Esophagus muscularis mucosa (tissue), 4 donors: Measurements from ENCODE around the gene SLIT1. TPM values are rescaled to one million over a fixed set of nuclear protein-coding genes. Genes with fewer than 3 reads are reported as not detected.

Source experiments
- DNase-seq: peaks from one replicate; pipeline ENCODE4 v3.0.0-alpha.2; 2017; ENCODE audit errors: extremely low spot score
- H3K27ac ChIP-seq, 4 donors: fragments of 200-600 bp; sonication (generic); replicated peaks in 1 of 4; 1 replicate in 3 of 4; 2 replicates in 1 of 4; pipeline ENCODE4 v1.5.1; 2016 to 2019; ENCODE audit warnings: mild to moderate bottlenecking in 1 of 4
- H3K27me3 ChIP-seq, 4 donors: fragments of 200-600 bp; sonication (generic); one replicate each; pipeline versions ENCODE4 v1.5.1 to v1.6.0; 2016 to 2019
- H3K36me3 ChIP-seq, 4 donors: fragments of 200-600 bp; sonication (generic); one replicate each; pipeline ENCODE4 v1.5.1; 2016 to 2019
- H3K4me1 ChIP-seq, 4 donors: fragments of 200-600 bp; sonication (generic); one replicate each; pipeline ENCODE4 v1.5.1; 2016 to 2019
- H3K4me3 ChIP-seq, 4 donors: fragments of 200-600 bp; sonication (generic); 1 replicate in 2 of 4; 2 replicates in 2 of 4; pipeline ENCODE4 v1.5.1; 2016 to 2019; ENCODE audit warnings: mild to moderate bottlenecking in 4 of 4, moderate library complexity in 1 of 4
- H3K9me3 ChIP-seq, 4 donors: fragments of 200-600 bp; sonication (generic); 1 replicate in 3 of 4; 2 replicates in 1 of 4; pipeline ENCODE4 v1.5.1; 2016 to 2019
- CTCF ChIP-seq, 3 experiments: fragments of 200-600 bp in 2 of 3; fragments of 450-650 bp in 1 of 3; sonication (generic) in 2 of 3; IDR thresholded peaks; one replicate each; pipeline ENCODE4 v1.5.1; 2017 to 2019; ENCODE audit warnings: antibody characterized with exemption in 3 of 3, mild to moderate bottlenecking in 2 of 3, moderate library complexity in 1 of 3
- EP300 ChIP-seq: sonication (generic); formaldehyde crosslinking; IDR thresholded peaks from one replicate; pipeline ENCODE4 v1.6.1; 2017; ENCODE audit warnings: antibody characterized with exemption
- POLR2A ChIP-seq: fragments of 450-650 bp; IDR thresholded peaks from one replicate; pipeline ENCODE4 v1.6.1; 2017; ENCODE audit warnings: antibody characterized with exemption, moderate library complexity, mild to moderate bottlenecking, low read depth
- POLR2AphosphoS5 ChIP-seq, 2 donors: sonication (generic); formaldehyde crosslinking; IDR thresholded peaks; one replicate each; pipeline ENCODE4 v1.6.1; 2017; ENCODE audit warnings: antibody characterized with exemption in 2 of 2
- WGBS: methylation state at CpG from one replicate; pipeline ENCODE4 v1.1.5; 2018; 5-methylcytosine and 5-hydroxymethylcytosine counted together
- intact Hi-C: fragments of 100-400 bp; cut with DNase I; formaldehyde crosslinking; loops from one replicate; pipeline ENCODE4 v1.15.1; 2023
- total RNA-seq, 4 donors: library from RNA; depleted of rRNA; stranded (reverse); fragments of >200 nt; gene quantifications; one replicate each; pipeline versions ENCODE4 v1.1.0 to v1.2.1, GENCODE V29; 2016

The SLIT1 gene
- total RNA-seq, 4 donors from 2014 or later = 0.13 to 0.42 (median 0.31) TPM

GRCh38 chr10:96995851-96996250, 189.9 kb downstream of the SLIT1 start:
- no peak for TF ChIP-seq EP300
- TF ChIP-seq CTCF (IDR thresholded peaks at IDR 0.05) = no peak
- intact Hi-C loops = no loop called here

GRCh38 chr10:96992721-96993120, 193.0 kb downstream of the SLIT1 start:
- Histone ChIP-seq H3K27ac (no peak overlapping the region), H3K27me3 (no peaks in the 10 kb centered on the region), H3K4me1 (peaks cover 3 to 41% (median 40%) of the 10 kb centered on the region in 4 donors), H3K4me3 (no peak overlapping the region), H3K9me3 (no peaks in the 10 kb centered on the region), H3K36me3 (no peaks in the 10 kb centered on the region)
- TF ChIP-seq POLR2A (no peak), CTCF (IDR thresholded peaks at IDR 0.05) (no peak), EP300 (no peak), POLR2AphosphoS5 (IDR thresholded peaks at IDR 0.05) (no peak)
- DNase-seq = no peak
- intact Hi-C loops = no loop called here
- WGBS = 93% methylated on average over 1 of the region's 1 CpG

More at GRCh38 chr10:96995851-96996250, 189.9 kb downstream of the SLIT1 start:
- DNase-seq = no peak
- Histone ChIP-seq H3K4me1 (peaks cover 3 to 11% (median 10%) of the 10 kb centered on the region in 4 donors), H3K27ac (no peak overlapping the region), H3K27me3 (no peaks in the 10 kb centered on the region), H3K36me3 (no peaks in the 10 kb centered on the region), H3K4me3 (no peak overlapping the region), H3K9me3 (no peaks in the 10 kb centered on the region)
- WGBS = 86% methylated on average over 4 of the region's 4 CpGs

- Histone ChIP-seq H3K36me3 (no peaks in the 10 kb centered on the region), H3K4me3 (no peak overlapping the region), H3K4me1 (peaks cover 3 to 41% (median 40%) of the 10 kb centered on the region in 4 donors), H3K27me3 (no peaks in the 10 kb centered on the region), H3K9me3 (no peaks in the 10 kb centered on the region), H3K27ac (peak overlapping the region; percentile 19 to 62 (median 49))
- intact Hi-C loops = no loop called here
- 31% methylated on average over 7 of the region's 7 CpGs for WGBS
- TF ChIP-seq POLR2A = no peak
- no peak for TF ChIP-seq POLR2AphosphoS5 (IDR thresholded peaks at IDR 0.05)
- TF ChIP-seq EP300 = no peak
- no peak for TF ChIP-seq CTCF (IDR thresholded peaks at IDR 0.05)
- DNase-seq = no peak
Measured at GRCh38 chr10:96991313-96991841, 194.4 kb downstream of the SLIT1 start.

DNA sequence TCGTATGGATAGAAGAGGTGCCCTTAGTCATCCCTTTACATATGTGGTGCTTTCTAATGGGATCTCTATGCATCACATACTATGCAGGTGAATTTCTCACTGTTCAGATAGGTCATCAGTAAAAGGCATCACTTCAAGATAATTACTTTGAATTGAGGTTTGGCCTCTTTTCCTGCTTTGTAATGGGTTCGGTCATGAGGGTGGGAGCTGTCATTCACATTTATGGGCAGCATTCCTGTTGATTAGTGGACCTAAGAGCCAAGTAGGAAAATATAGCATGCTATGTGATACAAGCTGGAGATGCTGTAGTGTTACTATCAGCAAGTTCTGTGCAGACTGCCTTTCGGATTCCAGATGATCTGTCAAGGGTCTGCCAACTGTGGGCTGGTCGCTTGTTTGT, 197.3 kb downstream of the SLIT1 start:
- DNase-seq = no peak
- TF ChIP-seq CTCF (IDR thresholded peaks at IDR 0.05) (no peak), POLR2AphosphoS5 (IDR thresholded peaks at IDR 0.05) (no peak), POLR2A (no peak), EP300 (no peak)
- peak overlapping the region; percentile 45 to 61 (median 52) for H3K27ac ChIP-seq
- H3K9me3 ChIP-seq = no peaks in the 10 kb centered on the region
- 61% methylated on average over 4 of the region's 4 CpGs for WGBS
- peaks cover 0 to 41% (median 40%) of the 10 kb centered on the region in 4 donors for H3K4me1 ChIP-seq
- intact Hi-C loops = no loop called here
- no peak overlapping the region for H3K4me3 ChIP-seq
- no peaks in the 10 kb centered on the region for H3K36me3 ChIP-seq
- no peaks in the 10 kb centered on the region for H3K27me3 ChIP-seq

- WGBS = 72% methylated on average over 3 of the region's 3 CpGs
Measured at GRCh38 chr10:96987842-96988175, 197.9 kb downstream of the SLIT1 start.

More at GRCh38 chr10:96987842-96988175, 197.9 kb downstream of the SLIT1 start:
- peak overlapping the region in 1 of 4 donors; percentile 50 for H3K27ac ChIP-seq
- H3K27me3 ChIP-seq = no peaks in the 10 kb centered on the region
- H3K36me3 ChIP-seq = peaks cover 0 to 4% (median 0%) of the 10 kb centered on the region in 4 donors
- no peak overlapping the region for H3K4me3 ChIP-seq
- H3K4me1 ChIP-seq = peaks cover 0 to 41% (median 40%) of the 10 kb centered on the region in 4 donors
- H3K9me3 ChIP-seq = no peaks in the 10 kb centered on the region
- DNase-seq = no peak
- intact Hi-C loops = no loop called here
- TF ChIP-seq POLR2AphosphoS5 (IDR thresholded peaks at IDR 0.05) (no peak), POLR2A (no peak), CTCF (IDR thresholded peaks at IDR 0.05) (no peak), EP300 (no peak)
